Sigmoid colon (tissue), 7 donors: Measurements from ENCODE around the gene RBM38. TPM values are rescaled to one million over a fixed set of nuclear protein-coding genes. Genes with fewer than 3 reads are reported as not detected.

Experiments
- DNase-seq: peaks from one replicate; pipeline ENCODE4 v3.0.0-alpha.2; 2019
- H3K27ac ChIP-seq, 4 donors: fragments of 200-600 bp; sonication (generic); one replicate each; pipeline ENCODE4 v1.5.1; 2016 to 2019; ENCODE audit warnings: mild to moderate bottlenecking in 1 of 4
- H3K27me3 ChIP-seq, 3 donors: fragments of 200-600 bp; sonication (generic); one replicate each; pipeline ENCODE4 v1.5.1; 2019; ENCODE audit warnings: mild to moderate bottlenecking in 1 of 3
- H3K36me3 ChIP-seq, 4 donors: fragments of 200-600 bp; sonication (generic); one replicate each; pipeline ENCODE4 v1.5.1; 2016 to 2019
- H3K4me1 ChIP-seq, 4 donors: fragments of 200-600 bp; sonication (generic); one replicate each; pipeline ENCODE4 v1.5.1; 2017 to 2019
- H3K4me3 ChIP-seq, 4 donors: fragments of 200-600 bp; sonication (generic); one replicate each; pipeline ENCODE4 v1.5.1; 2017 to 2019; ENCODE audit warnings: mild to moderate bottlenecking in 2 of 4, moderate library complexity in 1 of 4
- H3K9me3 ChIP-seq, 4 donors: fragments of 200-600 bp in 3 of 4; sonication (generic) in 3 of 4; one replicate each; pipeline versions ENCODE4 v1.5.1 to v1.6.1; 2013 to 2019
- EP300 ChIP-seq, 4 donors: sonication (generic); formaldehyde crosslinking; IDR thresholded peaks; one replicate each; pipeline ENCODE4 v1.6.1; 2017; ENCODE audit warnings: antibody characterized with exemption in 4 of 4
- POLR2A ChIP-seq, 2 donors: fragments of 450-650 bp; IDR thresholded peaks; one replicate each; pipeline ENCODE4 v1.6.1; 2016; ENCODE audit warnings: antibody characterized with exemption in 2 of 2, mild to moderate bottlenecking in 2 of 2, moderate library complexity in 2 of 2
- POLR2AphosphoS5 ChIP-seq, 4 donors: sonication (generic); formaldehyde crosslinking; IDR thresholded peaks; one replicate each; pipeline ENCODE4 v1.6.1; 2017; ENCODE audit warnings: antibody characterized with exemption in 4 of 4
- WGBS, 2 donors: extraction: QIAGEN DNeasy Blood & Tissue Kit; methylation state at CpG; one replicate each; pipeline ENCODE4 v1.1.7; 2013; 5-methylcytosine and 5-hydroxymethylcytosine counted together
- intact Hi-C: fragments of 100-400 bp; cut with DNase I; formaldehyde crosslinking; loops from one replicate; pipeline ENCODE4 v1.15.1; 2023
- polyA plus RNA-seq, 3 donors: library from polyadenylated mRNA; stranded (reverse); fragments of 200-250 nt; gene quantifications; one replicate each; pipeline ENCODE4 v1.2.3, GENCODE V29; 2013
- total RNA-seq, 4 donors: library from RNA; depleted of rRNA; stranded (reverse); fragments of >200 nt; gene quantifications; one replicate each; pipeline ENCODE4 v1.1.0, GENCODE V29; 2016
- TF ChIP-seq, protein P1 (sequence below), 4 experiments: fragments of 450-650 bp in 3 of 4; fragments of 200-600 bp in 1 of 4; IDR thresholded peaks; one replicate each; pipeline ENCODE4 v1.5.1; 2016 to 2019; ENCODE audit warnings: antibody characterized with exemption in 4 of 4, mild to moderate bottlenecking in 3 of 4, moderate library complexity in 2 of 4
- donor health status: healthy with polysubstance abuse.
- donor health status: Bipolar disorder and iron deficiency.
- donor health status: healthy.

RBM38 gene
- total and polyA plus RNA-seq, 7 donors: 31.4 to 94.2 (median 59.9) TPM

- Histone ChIP-seq H3K27me3 (no peaks in the 10 kb centered on the region), H3K36me3 (peaks cover 0 to 7% (median 1%) of the 10 kb centered on the region in 4 donors), H3K27ac (no peak overlapping the region), H3K9me3 (no peaks in the 10 kb centered on the region), H3K4me1 (peaks cover 0 to 30% (median 20%) of the 10 kb centered on the region in 4 donors), H3K4me3 (no peak overlapping the region)
- TF ChIP-seq POLR2AphosphoS5 (IDR thresholded peaks at IDR 0.05) (no peak), POLR2A (IDR thresholded peaks at IDR 0.05) (no peak), EP300 (IDR thresholded peaks at IDR 0.05) (no peak)
- TF ChIP-seq, protein P1, sequence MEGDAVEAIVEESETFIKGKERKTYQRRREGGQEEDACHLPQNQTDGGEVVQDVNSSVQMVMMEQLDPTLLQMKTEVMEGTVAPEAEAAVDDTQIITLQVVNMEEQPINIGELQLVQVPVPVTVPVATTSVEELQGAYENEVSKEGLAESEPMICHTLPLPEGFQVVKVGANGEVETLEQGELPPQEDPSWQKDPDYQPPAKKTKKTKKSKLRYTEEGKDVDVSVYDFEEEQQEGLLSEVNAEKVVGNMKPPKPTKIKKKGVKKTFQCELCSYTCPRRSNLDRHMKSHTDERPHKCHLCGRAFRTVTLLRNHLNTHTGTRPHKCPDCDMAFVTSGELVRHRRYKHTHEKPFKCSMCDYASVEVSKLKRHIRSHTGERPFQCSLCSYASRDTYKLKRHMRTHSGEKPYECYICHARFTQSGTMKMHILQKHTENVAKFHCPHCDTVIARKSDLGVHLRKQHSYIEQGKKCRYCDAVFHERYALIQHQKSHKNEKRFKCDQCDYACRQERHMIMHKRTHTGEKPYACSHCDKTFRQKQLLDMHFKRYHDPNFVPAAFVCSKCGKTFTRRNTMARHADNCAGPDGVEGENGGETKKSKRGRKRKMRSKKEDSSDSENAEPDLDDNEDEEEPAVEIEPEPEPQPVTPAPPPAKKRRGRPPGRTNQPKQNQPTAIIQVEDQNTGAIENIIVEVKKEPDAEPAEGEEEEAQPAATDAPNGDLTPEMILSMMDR (IDR thresholded peaks at IDR 0.05): no peak
- WGBS, 2 donors: 93 to 96% methylated on average over 8 of the region's 8 CpGs
- DNase-seq: peak; percentile 54
- intact Hi-C loops: loop anchor here (5.0 to 10.0 kb wide), 3 partner anchors 195 to 847 kb away; partner anchors contain the start of gene PMEPA1
Measured at GRCh38 chr20:57387463-57387862, 3.7 kb upstream of the RBM38 start.

- Histone ChIP-seq H3K4me3 (no peak overlapping the region), H3K9me3 (no peaks in the 10 kb centered on the region), H3K27ac (no peak overlapping the region), H3K4me1 (peaks cover 0 to 35% (median 23%) of the 10 kb centered on the region in 4 donors), H3K27me3 (no peaks in the 10 kb centered on the region), H3K36me3 (peaks cover 0 to 7% (median 2%) of the 10 kb centered on the region in 4 donors)
- TF ChIP-seq POLR2AphosphoS5 (IDR thresholded peaks at IDR 0.05): no peak
- TF ChIP-seq, protein P1 (IDR thresholded peaks at IDR 0.05): no peak
- no peak for TF ChIP-seq POLR2A (IDR thresholded peaks at IDR 0.05)
- no peak for TF ChIP-seq EP300 (IDR thresholded peaks at IDR 0.05)
- peak; percentile 58 for DNase-seq
- WGBS, 2 donors: 59 to 86% methylated on average over 7 of the region's 7 CpGs
- intact Hi-C loops: loop anchor here (2.0 to 10.0 kb wide), 4 partner anchors 105 to 847 kb away; partner anchors contain the start of gene PMEPA1
Measured at GRCh38 chr20:57387945-57388371, 3.2 kb upstream of the RBM38 start.

GRCh38 chr20:57388953-57389694 lies 2.1 kb upstream of the RBM38 start:
- Histone ChIP-seq H3K9me3 (no peaks in the 10 kb centered on the region), H3K27ac (peak overlapping the region; percentile 82 to 86 (median 86)), H3K4me3 (peak overlapping the region; percentile 6 to 47 (median 41)), H3K36me3 (peaks cover 0 to 15% (median 6%) of the 10 kb centered on the region in 4 donors), H3K27me3 (no peaks in the 10 kb centered on the region), H3K4me1 (peaks cover 0 to 47% (median 35%) of the 10 kb centered on the region in 4 donors)
- 2 to 5% methylated on average over 57 of the region's 57 CpGs for WGBS, 2 donors
- intact Hi-C loops: loop anchor here (2.0 to 10.0 kb wide), 4 partner anchors 104 to 846 kb away; partner anchors contain the start of gene PMEPA1
- peak; percentile 20 to 73 (median 52) for TF ChIP-seq POLR2AphosphoS5 (IDR thresholded peaks at IDR 0.05)
- TF ChIP-seq EP300 (IDR thresholded peaks at IDR 0.05): no peak
- peak in 1 of 2 donors; percentile 17 for TF ChIP-seq POLR2A (IDR thresholded peaks at IDR 0.05)
- TF ChIP-seq, protein P1 (IDR thresholded peaks at IDR 0.05): peak in 1 of 4 experiments; percentile 16
- peak; percentile 92 for DNase-seq

GRCh38 chr20:57389695-57390603 lies 1.2 kb upstream of the RBM38 start:
- intact Hi-C loops: loop anchor here (2.0 to 10.0 kb wide), 4 partner anchors 103 to 845 kb away; partner anchors contain the start of gene PMEPA1
- WGBS, 2 donors: 33 to 68% methylated on average over 52 of the region's 52 CpGs
- TF ChIP-seq POLR2AphosphoS5 (IDR thresholded peaks at IDR 0.05) (no peak), EP300 (IDR thresholded peaks at IDR 0.05) (no peak), POLR2A (IDR thresholded peaks at IDR 0.05) (no peak)
- TF ChIP-seq, protein P1 (IDR thresholded peaks at IDR 0.05): peak in 1 of 4 experiments; percentile 4
- Histone ChIP-seq H3K9me3 (no peaks in the 10 kb centered on the region), H3K4me3 (peak overlapping the region; percentile 6 to 47 (median 41)), H3K4me1 (peaks cover 0 to 53% (median 43%) of the 10 kb centered on the region in 4 donors), H3K27ac (peak overlapping the region; percentile 82 to 86 (median 86)), H3K27me3 (no peaks in the 10 kb centered on the region), H3K36me3 (peaks cover 0 to 10% (median 4%) of the 10 kb centered on the region in 4 donors)
- peak; percentile 74 for DNase-seq
